Activated naive CD8-positive, alpha-beta T cell treated with anti-CD3 and anti-CD28 coated beads, Interleukin-2, amount 50 U/mL, for 24 hours (primary cell): ENCODE measurements around the gene PEAK1.
"Not testable (repeated sequence)": the region's sequence is repeated elsewhere in the genome, so short reads cannot be mapped to it uniquely, and the experiment has no call there.

ENCODE experiments used
- ATAC-seq: fragments of 150-1000 bp; cut with Tn5 transposase; one replicate; pipeline ENCODE4 v1.10.0; 2021
- DNase-seq: peaks from one replicate; pipeline ENCODE4 v3.0.0; 2021
- H3K27ac Mint-ChIP-seq: one replicate; pipeline ENCODE4 v1.8.0; 2021; ENCODE audit warnings: mild to moderate bottlenecking, mixed read lengths
- H3K27me3 Mint-ChIP-seq: one replicate; pipeline ENCODE4 v1.8.0; 2021; ENCODE audit warnings: mixed read lengths
- H3K36me3 Mint-ChIP-seq: one replicate; pipeline ENCODE4 v1.8.0; 2021; ENCODE audit warnings: low read depth, mixed read lengths
- H3K4me1 Mint-ChIP-seq: one replicate; pipeline ENCODE4 v1.8.0; 2021; ENCODE audit warnings: mixed read lengths
- H3K4me3 Mint-ChIP-seq: one replicate; pipeline ENCODE4 v1.8.0; 2021; ENCODE audit warnings: mild to moderate bottlenecking, moderate library complexity, mixed read lengths
- H3K9me3 Mint-ChIP-seq: one replicate; pipeline ENCODE4 v1.8.0; 2021; ENCODE audit warnings: mixed read lengths

The PEAK1 gene

DNA sequence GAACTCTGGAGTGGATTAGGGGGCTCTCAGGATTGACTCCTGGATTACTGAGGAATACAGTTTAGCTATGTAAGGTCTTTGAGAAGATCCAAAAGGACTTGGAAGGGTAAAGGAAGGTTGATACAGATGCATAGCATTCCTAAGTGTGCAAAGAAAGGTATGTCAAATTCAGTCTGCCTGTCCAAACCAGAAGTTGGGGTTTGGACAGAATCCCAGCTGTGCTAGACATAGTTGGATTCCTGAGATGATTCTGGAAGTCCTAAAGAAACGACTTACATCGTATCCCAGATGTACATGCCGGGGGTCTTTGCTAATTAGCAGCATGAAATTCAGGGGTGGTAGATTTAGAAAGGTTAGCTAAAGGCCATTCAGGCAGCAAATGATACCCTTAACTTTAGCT is 251.3 kb downstream of the PEAK1 start:
- Mint-ChIP-seq H3K27ac (no peak overlapping the region), H3K27me3 (no peaks in the 10 kb centered on the region), H3K4me1 (peaks cover 12% of the 10 kb centered on the region), H3K9me3 (peaks cover 5% of the 10 kb centered on the region), H3K36me3 (no peaks in the 10 kb centered on the region), H3K4me3 (no peak overlapping the region)
- DNase-seq (no peak), ATAC-seq (no peak)

DNA sequence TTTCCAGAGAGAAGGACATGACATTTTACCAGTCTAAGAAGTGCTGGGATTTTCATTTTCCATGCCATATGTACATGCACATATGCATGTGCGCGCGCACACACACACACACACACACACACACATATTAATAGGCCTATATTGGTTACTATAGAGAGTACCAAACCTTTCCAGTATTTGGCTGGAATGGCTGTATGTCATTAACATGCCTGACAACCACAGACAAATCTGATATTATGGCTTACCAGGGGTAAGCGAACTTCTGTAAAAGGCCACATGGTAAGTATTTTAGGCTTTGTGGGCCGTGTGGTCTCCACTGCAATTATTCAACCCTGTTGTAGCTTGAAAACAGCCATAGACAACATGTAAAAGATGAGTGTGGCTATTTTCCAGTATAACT is 251.8 kb downstream of the PEAK1 start:
- ATAC-seq (no peak), DNase-seq (no peak)
- Mint-ChIP-seq H3K27me3 (no peaks in the 10 kb centered on the region), H3K4me3 (no peak overlapping the region), H3K36me3 (peaks cover under 1% of the 10 kb centered on the region), H3K4me1 (peaks cover 17% of the 10 kb centered on the region), H3K9me3 (peaks cover 5% of the 10 kb centered on the region), H3K27ac (no peak overlapping the region)

DNA sequence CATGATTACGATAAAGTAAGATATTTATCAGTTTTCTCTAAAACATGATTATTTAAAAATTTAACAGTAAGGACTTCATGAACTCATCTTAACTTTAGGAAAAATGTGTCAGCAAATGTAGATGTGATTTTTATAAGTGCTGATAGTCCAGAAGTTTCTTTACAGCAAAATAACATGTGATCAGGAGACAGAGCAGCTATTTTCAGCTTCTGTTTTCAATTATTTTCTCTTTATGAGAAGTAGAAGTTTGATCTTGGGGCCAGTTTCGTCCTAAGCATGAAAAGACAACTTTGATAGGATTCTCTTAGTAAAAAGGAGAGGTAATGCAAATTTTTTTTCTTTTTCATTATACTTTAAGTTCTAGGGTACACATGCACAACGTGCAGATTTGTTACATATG is 252.5 kb downstream of the PEAK1 start:
- no peak overlapping the region for H3K4me3 Mint-ChIP-seq
- ATAC-seq (no peak), DNase-seq (no peak)
- H3K4me1 Mint-ChIP-seq: peaks cover 24% of the 10 kb centered on the region
- no peaks in the 10 kb centered on the region for H3K27me3 Mint-ChIP-seq
- no peak overlapping the region for H3K27ac Mint-ChIP-seq
- peaks cover 5% of the 10 kb centered on the region for H3K9me3 Mint-ChIP-seq
- H3K36me3 Mint-ChIP-seq: peaks cover 4% of the 10 kb centered on the region

- DNase-seq (no peak), ATAC-seq (peak; percentile 65)
- Mint-ChIP-seq H3K36me3 (peaks cover 5% of the 10 kb centered on the region), H3K4me3 (peak overlapping the region; percentile 8), H3K27ac (peak overlapping the region; percentile 43), H3K9me3 (no peaks in the 10 kb centered on the region), H3K4me1 (peaks cover 51% of the 10 kb centered on the region), H3K27me3 (no peaks in the 10 kb centered on the region)
Measured at GRCh38 chr15:77163781-77164384, 256.0 kb downstream of the PEAK1 start.

- no peak for ATAC-seq
- H3K36me3 Mint-ChIP-seq: peaks cover 5% of the 10 kb centered on the region
- H3K27ac Mint-ChIP-seq: peak overlapping the region; percentile 72
- no peaks in the 10 kb centered on the region for H3K27me3 Mint-ChIP-seq
- no peak for DNase-seq
- no peaks in the 10 kb centered on the region for H3K9me3 Mint-ChIP-seq
- H3K4me1 Mint-ChIP-seq: peaks cover 51% of the 10 kb centered on the region
- no peak overlapping the region for H3K4me3 Mint-ChIP-seq
Measured at GRCh38 chr15:77162872-77163633, 256.9 kb downstream of the PEAK1 start.

- H3K9me3 Mint-ChIP-seq: no peaks in the 10 kb centered on the region
- DNase-seq: no peak
- H3K36me3 Mint-ChIP-seq: peaks cover 9% of the 10 kb centered on the region
- peak overlapping the region; percentile 33 for H3K4me3 Mint-ChIP-seq
- peaks cover 49% of the 10 kb centered on the region for H3K4me1 Mint-ChIP-seq
- ATAC-seq: no peak
- H3K27ac Mint-ChIP-seq: peak overlapping the region; percentile 43
- no peaks in the 10 kb centered on the region for H3K27me3 Mint-ChIP-seq
Measured at GRCh38 chr15:77160562-77161478, 259.1 kb downstream of the PEAK1 start.

DNA sequence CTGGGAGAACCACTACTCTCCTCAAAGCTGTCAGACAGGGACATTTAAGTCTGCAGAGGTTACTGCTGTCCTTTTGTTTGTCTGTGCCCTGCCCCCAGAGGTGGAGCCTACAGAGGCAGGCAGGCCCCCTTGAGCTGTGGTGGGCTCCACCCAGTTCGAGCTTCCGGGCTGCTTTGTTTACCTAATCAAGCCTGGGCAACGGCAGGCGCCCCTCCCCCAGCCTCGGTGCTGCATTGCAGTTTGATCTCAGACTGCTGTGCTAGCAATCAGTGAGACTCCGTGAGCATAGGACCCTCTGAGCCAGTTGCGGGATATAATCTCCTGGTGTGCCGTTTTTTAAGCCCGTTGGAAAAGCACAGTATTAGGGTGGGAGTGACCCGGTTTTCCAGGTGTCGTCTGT is 263.9 kb downstream of the PEAK1 start:
- not testable (repeated sequence) for DNase-seq, H3K27ac Mint-ChIP-seq, ATAC-seq, H3K4me3 Mint-ChIP-seq, H3K9me3 Mint-ChIP-seq, H3K27me3 Mint-ChIP-seq
- Mint-ChIP-seq H3K36me3 (peaks cover 10% of the 10 kb centered on the region), H3K4me1 (peaks cover 18% of the 10 kb centered on the region)

- H3K36me3 Mint-ChIP-seq: peaks cover 10% of the 10 kb centered on the region
- no peak overlapping the region for H3K4me3 Mint-ChIP-seq
- no peak overlapping the region for H3K27ac Mint-ChIP-seq
- ATAC-seq (no peak), DNase-seq (no peak)
- H3K27me3 Mint-ChIP-seq: no peaks in the 10 kb centered on the region
- peaks cover 6% of the 10 kb centered on the region for H3K4me1 Mint-ChIP-seq
- H3K9me3 Mint-ChIP-seq: no peaks in the 10 kb centered on the region
Measured at GRCh38 chr15:77148191-77148590, 271.7 kb downstream of the PEAK1 start.

DNA sequence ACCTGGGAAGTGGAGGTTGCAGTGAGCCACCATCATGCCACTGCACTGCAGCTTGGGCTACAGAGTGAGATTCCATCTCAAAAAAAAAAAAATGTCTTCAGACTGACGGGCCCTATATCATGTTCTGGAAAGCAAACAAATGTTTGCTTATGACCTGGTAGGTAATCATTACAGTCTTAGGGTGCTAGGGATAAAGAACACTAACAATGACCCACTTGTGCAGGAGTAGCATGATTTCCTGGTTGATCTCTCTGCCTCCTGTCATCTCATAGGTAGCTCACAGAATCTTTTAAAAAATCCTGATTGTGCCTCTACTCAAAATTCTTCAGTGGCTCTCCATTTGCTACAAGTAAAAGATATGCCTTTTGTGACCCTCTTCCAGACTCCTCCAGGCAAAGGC is 274.5 kb downstream of the PEAK1 start:
- DNase-seq (no peak), ATAC-seq (no peak)
- H3K27ac Mint-ChIP-seq: no peak overlapping the region
- peaks cover 6% of the 10 kb centered on the region for H3K4me1 Mint-ChIP-seq
- peaks cover 14% of the 10 kb centered on the region for H3K9me3 Mint-ChIP-seq
- no peaks in the 10 kb centered on the region for H3K27me3 Mint-ChIP-seq
- H3K4me3 Mint-ChIP-seq: no peak overlapping the region
- peaks cover 25% of the 10 kb centered on the region for H3K36me3 Mint-ChIP-seq

GRCh38 chr15:77144492-77145070 is 275.3 kb downstream of the PEAK1 start:
- Mint-ChIP-seq H3K36me3 (peaks cover 30% of the 10 kb centered on the region), H3K4me1 (peaks cover 6% of the 10 kb centered on the region), H3K27ac (no peak overlapping the region), H3K27me3 (no peaks in the 10 kb centered on the region), H3K4me3 (no peak overlapping the region), H3K9me3 (peaks cover 14% of the 10 kb centered on the region)
- ATAC-seq (no peak), DNase-seq (no peak)

DNA sequence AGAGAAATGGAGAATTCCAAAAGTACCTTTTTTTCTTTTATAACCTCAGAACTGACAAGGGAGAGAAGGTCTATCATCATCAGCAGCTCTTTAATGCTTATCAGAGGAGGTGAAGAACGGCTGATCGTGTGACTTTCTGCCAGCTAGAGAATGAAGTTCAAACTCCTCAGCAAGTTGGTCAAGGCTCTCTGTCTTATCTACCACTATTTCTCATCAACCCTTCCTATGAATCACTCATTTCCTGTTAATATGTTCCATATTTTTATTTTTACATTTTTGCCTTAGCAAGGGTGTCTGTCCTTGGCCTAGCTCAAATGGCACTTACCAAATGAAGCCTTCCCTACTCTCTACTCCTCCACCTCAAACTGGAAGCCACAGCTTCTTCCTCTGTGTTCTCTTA is 275.9 kb downstream of the PEAK1 start:
- Mint-ChIP-seq H3K9me3 (peaks cover 14% of the 10 kb centered on the region), H3K27me3 (no peaks in the 10 kb centered on the region), H3K27ac (peak overlapping the region; percentile 40), H3K36me3 (peaks cover 31% of the 10 kb centered on the region), H3K4me1 (peaks cover 6% of the 10 kb centered on the region), H3K4me3 (no peak overlapping the region)
- ATAC-seq (no peak), DNase-seq (no peak)

GRCh38 chr15:77143616-77144015 is 276.3 kb downstream of the PEAK1 start:
- H3K27me3 Mint-ChIP-seq: no peaks in the 10 kb centered on the region
- peaks cover 14% of the 10 kb centered on the region for H3K9me3 Mint-ChIP-seq
- no peak overlapping the region for H3K4me3 Mint-ChIP-seq
- peaks cover 6% of the 10 kb centered on the region for H3K4me1 Mint-ChIP-seq
- ATAC-seq (no peak), DNase-seq (no peak)
- H3K27ac Mint-ChIP-seq: peak overlapping the region; percentile 40
- peaks cover 34% of the 10 kb centered on the region for H3K36me3 Mint-ChIP-seq

- Mint-ChIP-seq H3K27ac (no peak overlapping the region), H3K27me3 (no peaks in the 10 kb centered on the region), H3K4me1 (peaks cover 6% of the 10 kb centered on the region), H3K36me3 (peaks cover 34% of the 10 kb centered on the region), H3K4me3 (no peak overlapping the region), H3K9me3 (peaks cover 14% of the 10 kb centered on the region)
- ATAC-seq (no peak), DNase-seq (no peak)
Measured at GRCh38 chr15:77143191-77143590, 276.7 kb downstream of the PEAK1 start.

- Mint-ChIP-seq H3K36me3 (peaks cover 51% of the 10 kb centered on the region), H3K27ac (no peak overlapping the region), H3K4me1 (peaks cover 6% of the 10 kb centered on the region), H3K4me3 (no peak overlapping the region), H3K27me3 (no peaks in the 10 kb centered on the region), H3K9me3 (peaks cover 19% of the 10 kb centered on the region)
- DNase-seq (no peak), ATAC-seq (no peak)
Measured at GRCh38 chr15:77140220-77140619, 279.7 kb downstream of the PEAK1 start.
